ENCODE measurements around the gene INSR. TPM values are rescaled to one million over a fixed set of nuclear protein-coding genes. Genes with fewer than 3 reads are reported as not detected.
"Not testable (repeated sequence)": the region's sequence is repeated elsewhere in the genome, so short reads cannot be mapped to it uniquely, and the experiment has no call there.

The INSR gene
- total and polyA plus RNA-seq, 9 donors: 7.9 to 17.9 (median 13.6) TPM

DNA sequence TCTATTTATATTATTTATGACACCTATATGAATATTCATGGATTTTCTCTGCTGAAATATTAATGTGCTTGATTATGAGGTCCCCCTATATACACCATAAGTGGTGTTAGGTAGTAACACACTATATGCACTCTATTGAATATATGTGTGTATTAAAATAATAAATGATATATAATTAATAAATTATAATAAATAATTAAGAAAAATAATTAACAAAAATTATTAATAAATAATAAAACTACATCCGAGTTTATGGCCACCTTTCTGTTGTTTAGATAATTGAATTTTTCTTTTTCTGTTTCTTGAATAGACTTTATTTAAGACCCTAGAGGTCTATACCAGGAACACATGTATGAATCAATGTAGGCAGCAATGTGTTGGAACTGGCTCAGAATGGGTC is 33.6 kb upstream of the INSR start:
- no peak for DNase-seq
- no peaks in the 10 kb centered on the region for H3K36me3 ChIP-seq (ENCODE audit: control insufficient read depth, insufficient read depth, low read length)
- no peaks in the 10 kb centered on the region for H3K4me1 ChIP-seq (ENCODE audit: control insufficient read depth, insufficient read depth, low read length)
- no peaks in the 10 kb centered on the region for H3K27me3 ChIP-seq (ENCODE audit: control insufficient read depth, insufficient read depth, low read length)
- WGBS (ENCODE audit: insufficient coverage): no CpG with 5 or more reads among the region's 1 CpG
- H3K9me3 ChIP-seq (replicated peaks; ENCODE audit: control insufficient read depth, low read depth, low read length): peaks cover 2% of the 10 kb centered on the region
- no peak overlapping the region for H3K4me3 ChIP-seq (ENCODE audit: low read length)
- no peak overlapping the region for H3K27ac ChIP-seq (ENCODE audit: low read length)

- Histone ChIP-seq H3K27ac (ENCODE audit: low read length) (no peak overlapping the region), H3K27me3 (ENCODE audit: control insufficient read depth, insufficient read depth, low read length) (no peaks in the 10 kb centered on the region), H3K4me1 (ENCODE audit: control insufficient read depth, insufficient read depth, low read length) (no peaks in the 10 kb centered on the region), H3K4me3 (ENCODE audit: low read length) (no peak overlapping the region), H3K9me3 (replicated peaks; ENCODE audit: control insufficient read depth, low read depth, low read length) (peaks cover 2% of the 10 kb centered on the region), H3K36me3 (ENCODE audit: control insufficient read depth, insufficient read depth, low read length) (no peaks in the 10 kb centered on the region)
- DNase-seq: no peak
- 79% methylated on average over 3 of the region's 10 CpGs for WGBS (ENCODE audit: insufficient coverage)
Observed at GRCh38 chr19:7326105-7326877, 32.1 kb upstream of the INSR start.

GRCh38 chr19:7318176-7318575 is 24.0 kb upstream of the INSR start:
- no CpG with 5 or more reads among the region's 2 CpGs for WGBS (ENCODE audit: insufficient coverage)
- no peak overlapping the region for H3K27ac ChIP-seq (ENCODE audit: low read length)
- H3K27me3 ChIP-seq (ENCODE audit: control insufficient read depth, insufficient read depth, low read length): no peaks in the 10 kb centered on the region
- H3K4me1 ChIP-seq (ENCODE audit: control insufficient read depth, insufficient read depth, low read length): no peaks in the 10 kb centered on the region
- H3K4me3 ChIP-seq (ENCODE audit: low read length): no peak overlapping the region
- peaks cover 2% of the 10 kb centered on the region for H3K9me3 ChIP-seq (replicated peaks; ENCODE audit: control insufficient read depth, low read depth, low read length)
- DNase-seq: no peak
- H3K36me3 ChIP-seq (ENCODE audit: control insufficient read depth, insufficient read depth, low read length): no peaks in the 10 kb centered on the region

DNA sequence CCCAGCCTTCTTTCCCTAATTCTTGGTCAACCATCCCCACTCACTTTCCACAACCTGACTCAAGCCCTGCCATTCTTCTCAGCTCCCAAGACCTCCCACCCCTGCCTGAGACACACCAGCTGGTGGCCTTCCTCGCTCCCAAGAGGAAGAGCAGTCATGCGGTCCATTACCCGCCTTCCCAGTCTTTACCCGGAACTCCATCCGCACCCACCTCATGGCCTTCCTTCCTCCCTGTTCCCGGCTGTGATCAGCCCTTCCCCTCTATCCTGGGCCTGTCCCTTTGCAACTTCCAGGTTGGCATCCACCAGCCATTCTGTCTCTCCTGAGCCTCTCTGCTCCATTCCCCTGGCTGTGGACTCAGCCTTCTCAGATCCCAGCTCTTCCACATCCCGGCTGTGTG is 18.6 kb upstream of the INSR start:
- H3K4me1 ChIP-seq (ENCODE audit: control insufficient read depth, insufficient read depth, low read length): no peaks in the 10 kb centered on the region
- no peak overlapping the region for H3K4me3 ChIP-seq (ENCODE audit: low read length)
- WGBS (ENCODE audit: insufficient coverage): 81% methylated on average over 6 of the region's 7 CpGs
- H3K27me3 ChIP-seq (ENCODE audit: control insufficient read depth, insufficient read depth, low read length): no peaks in the 10 kb centered on the region
- H3K36me3 ChIP-seq (ENCODE audit: control insufficient read depth, insufficient read depth, low read length): no peaks in the 10 kb centered on the region
- no peaks in the 10 kb centered on the region for H3K9me3 ChIP-seq (replicated peaks; ENCODE audit: control insufficient read depth, low read depth, low read length)
- H3K27ac ChIP-seq (ENCODE audit: low read length): no peak overlapping the region
- DNase-seq: no peak

GRCh38 chr19:7311911-7312310 is 17.7 kb upstream of the INSR start:
- H3K27me3 ChIP-seq (ENCODE audit: control insufficient read depth, insufficient read depth, low read length): no peaks in the 10 kb centered on the region

GRCh38 chr19:7308327-7308726 is 14.1 kb upstream of the INSR start:
- not testable (repeated sequence) for H3K4me3 ChIP-seq (ENCODE audit: low read length); H3K4me1 ChIP-seq (ENCODE audit: control insufficient read depth, insufficient read depth, low read length); H3K9me3 ChIP-seq (replicated peaks; ENCODE audit: control insufficient read depth, low read depth, low read length); DNase-seq; H3K27ac ChIP-seq (ENCODE audit: low read length); H3K36me3 ChIP-seq (ENCODE audit: control insufficient read depth, insufficient read depth, low read length); H3K27me3 ChIP-seq (ENCODE audit: control insufficient read depth, insufficient read depth, low read length)
- 61% methylated on average over 7 of the region's 9 CpGs for WGBS (ENCODE audit: insufficient coverage)

More at GRCh38 chr19:7311911-7312310, 17.7 kb upstream of the INSR start:
- WGBS (ENCODE audit: insufficient coverage): 94% methylated on average over 9 of the region's 12 CpGs
- H3K4me1 ChIP-seq (ENCODE audit: control insufficient read depth, insufficient read depth, low read length): no peaks in the 10 kb centered on the region
- no peak for DNase-seq
- no peak overlapping the region for H3K27ac ChIP-seq (ENCODE audit: low read length)
- no peak overlapping the region for H3K4me3 ChIP-seq (ENCODE audit: low read length)
- no peaks in the 10 kb centered on the region for H3K9me3 ChIP-seq (replicated peaks; ENCODE audit: control insufficient read depth, low read depth, low read length)
- no peaks in the 10 kb centered on the region for H3K36me3 ChIP-seq (ENCODE audit: control insufficient read depth, insufficient read depth, low read length)

DNA sequence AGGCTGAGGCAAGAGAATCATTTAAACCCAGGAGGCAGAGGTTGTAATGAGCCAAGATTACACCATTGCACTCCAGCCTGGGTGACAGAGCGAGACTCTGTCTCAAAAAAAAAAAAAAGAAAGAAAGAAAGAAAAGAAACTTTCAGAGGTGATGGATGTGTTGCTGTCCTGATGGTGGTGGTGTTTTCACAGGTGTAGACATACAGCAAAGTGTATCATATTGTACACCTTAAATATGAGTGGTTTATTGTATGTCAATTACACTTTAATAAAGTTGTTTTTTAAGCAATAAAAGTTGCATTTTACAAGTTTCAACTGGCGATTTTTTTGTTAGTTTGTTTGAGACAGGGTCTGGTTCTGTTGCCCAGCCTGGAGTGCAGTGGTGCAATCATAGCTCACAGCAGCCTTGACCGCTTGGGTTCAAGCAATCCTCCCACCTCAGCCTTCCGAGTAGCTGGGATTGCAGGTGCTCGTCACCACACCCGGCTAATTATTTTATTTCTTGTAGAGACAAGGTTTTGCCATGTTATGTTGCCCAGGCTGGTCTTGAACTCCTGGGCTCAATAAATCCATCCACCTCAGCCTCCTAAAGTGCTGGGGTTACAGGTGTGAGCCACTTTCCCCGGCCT is 13.5 kb upstream of the INSR start:
- no peak for DNase-seq
- Histone ChIP-seq H3K36me3 (ENCODE audit: control insufficient read depth, insufficient read depth, low read length) (no peaks in the 10 kb centered on the region), H3K4me3 (ENCODE audit: low read length) (no peak overlapping the region), H3K27ac (ENCODE audit: low read length) (no peak overlapping the region), H3K9me3 (replicated peaks; ENCODE audit: control insufficient read depth, low read depth, low read length) (no peaks in the 10 kb centered on the region), H3K27me3 (ENCODE audit: control insufficient read depth, insufficient read depth, low read length) (no peaks in the 10 kb centered on the region), H3K4me1 (ENCODE audit: control insufficient read depth, insufficient read depth, low read length) (no peaks in the 10 kb centered on the region)
- no CpG with 5 or more reads among the region's 7 CpGs for WGBS (ENCODE audit: insufficient coverage)

DNA sequence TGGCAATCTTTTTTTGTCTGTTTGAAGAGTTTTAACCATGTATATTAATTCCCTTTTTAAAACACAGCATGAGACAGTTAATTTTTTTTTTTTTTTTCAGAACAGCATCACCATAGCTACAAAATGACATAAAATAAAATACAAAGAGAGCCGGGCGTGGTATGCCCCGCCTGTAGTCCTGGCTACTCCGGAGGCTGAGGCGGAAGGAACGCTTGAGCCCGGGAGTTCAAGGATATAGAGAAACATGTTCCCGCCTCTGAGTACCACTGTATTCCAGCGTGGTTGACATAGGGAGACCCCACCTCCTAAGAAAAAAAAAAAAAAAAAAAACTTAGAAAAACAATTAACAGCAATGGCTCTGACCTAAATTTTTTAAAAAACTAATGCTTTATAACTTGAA is 10.0 kb upstream of the INSR start:
- Histone ChIP-seq H3K4me1 (ENCODE audit: control insufficient read depth, insufficient read depth, low read length) (no peaks in the 10 kb centered on the region), H3K27ac (ENCODE audit: low read length) (no peak overlapping the region), H3K27me3 (ENCODE audit: control insufficient read depth, insufficient read depth, low read length) (peaks cover 4% of the 10 kb centered on the region), H3K9me3 (replicated peaks; ENCODE audit: control insufficient read depth, low read depth, low read length) (no peaks in the 10 kb centered on the region), H3K4me3 (ENCODE audit: low read length) (no peak overlapping the region), H3K36me3 (ENCODE audit: control insufficient read depth, insufficient read depth, low read length) (no peaks in the 10 kb centered on the region)
- WGBS (ENCODE audit: insufficient coverage): no CpG with 5 or more reads among the region's 9 CpGs
- no peak for DNase-seq

DNA sequence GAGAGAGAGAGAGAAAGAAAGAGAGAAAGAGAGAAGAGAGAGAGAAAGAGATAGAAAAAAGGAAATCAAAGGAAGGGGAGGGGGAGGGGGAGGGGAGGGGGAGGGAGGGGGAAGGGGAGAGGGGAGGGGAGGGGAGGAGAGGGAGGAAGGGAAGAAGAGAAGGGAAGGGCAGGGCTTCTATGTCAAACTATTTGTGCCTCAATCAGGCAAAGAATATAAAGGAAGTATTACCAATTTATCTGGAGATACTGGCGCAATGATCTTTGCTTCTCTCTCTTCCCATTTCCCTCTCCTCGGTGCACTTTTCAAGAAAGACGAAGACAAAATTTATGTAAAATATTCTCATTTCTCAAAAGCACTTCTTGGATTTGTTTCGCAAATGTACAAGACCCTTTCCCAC is 9.3 kb upstream of the INSR start:
- H3K36me3 ChIP-seq (ENCODE audit: control insufficient read depth, insufficient read depth, low read length): no peaks in the 10 kb centered on the region
- no peak overlapping the region for H3K27ac ChIP-seq (ENCODE audit: low read length)
- no CpG with 5 or more reads among the region's 4 CpGs for WGBS (ENCODE audit: insufficient coverage)
- H3K9me3 ChIP-seq (replicated peaks; ENCODE audit: control insufficient read depth, low read depth, low read length): no peaks in the 10 kb centered on the region
- H3K4me3 ChIP-seq (ENCODE audit: low read length): no peak overlapping the region
- no peaks in the 10 kb centered on the region for H3K4me1 ChIP-seq (ENCODE audit: control insufficient read depth, insufficient read depth, low read length)
- DNase-seq: no peak
- peaks cover 6% of the 10 kb centered on the region for H3K27me3 ChIP-seq (ENCODE audit: control insufficient read depth, insufficient read depth, low read length)

GRCh38 chr19:7301525-7301924 is 7.3 kb upstream of the INSR start:
- Histone ChIP-seq H3K36me3 (ENCODE audit: control insufficient read depth, insufficient read depth, low read length) (no peaks in the 10 kb centered on the region), H3K27ac (ENCODE audit: low read length) (no peak overlapping the region), H3K27me3 (ENCODE audit: control insufficient read depth, insufficient read depth, low read length) (peaks cover 12% of the 10 kb centered on the region), H3K4me1 (ENCODE audit: control insufficient read depth, insufficient read depth, low read length) (no peaks in the 10 kb centered on the region), H3K9me3 (replicated peaks; ENCODE audit: control insufficient read depth, low read depth, low read length) (no peaks in the 10 kb centered on the region), H3K4me3 (ENCODE audit: low read length) (no peak overlapping the region)
- 80% methylated on average over 3 of the region's 5 CpGs for WGBS (ENCODE audit: insufficient coverage)
- DNase-seq: no peak
